NCI-H748 treated with DMSO at 0.1 percent for 48 hours (cell line): ENCODE data around the gene TCF25.
"Not testable (repeated sequence)": the region's sequence is repeated elsewhere in the genome, so short reads cannot be mapped to it uniquely, and the experiment has no call there.

Source experiments
- DNase-seq: peaks from one replicate; lab custom pipeline; 2025; lab: John Stamatoyannopoulos, UW

Gene TCF25

DNA sequence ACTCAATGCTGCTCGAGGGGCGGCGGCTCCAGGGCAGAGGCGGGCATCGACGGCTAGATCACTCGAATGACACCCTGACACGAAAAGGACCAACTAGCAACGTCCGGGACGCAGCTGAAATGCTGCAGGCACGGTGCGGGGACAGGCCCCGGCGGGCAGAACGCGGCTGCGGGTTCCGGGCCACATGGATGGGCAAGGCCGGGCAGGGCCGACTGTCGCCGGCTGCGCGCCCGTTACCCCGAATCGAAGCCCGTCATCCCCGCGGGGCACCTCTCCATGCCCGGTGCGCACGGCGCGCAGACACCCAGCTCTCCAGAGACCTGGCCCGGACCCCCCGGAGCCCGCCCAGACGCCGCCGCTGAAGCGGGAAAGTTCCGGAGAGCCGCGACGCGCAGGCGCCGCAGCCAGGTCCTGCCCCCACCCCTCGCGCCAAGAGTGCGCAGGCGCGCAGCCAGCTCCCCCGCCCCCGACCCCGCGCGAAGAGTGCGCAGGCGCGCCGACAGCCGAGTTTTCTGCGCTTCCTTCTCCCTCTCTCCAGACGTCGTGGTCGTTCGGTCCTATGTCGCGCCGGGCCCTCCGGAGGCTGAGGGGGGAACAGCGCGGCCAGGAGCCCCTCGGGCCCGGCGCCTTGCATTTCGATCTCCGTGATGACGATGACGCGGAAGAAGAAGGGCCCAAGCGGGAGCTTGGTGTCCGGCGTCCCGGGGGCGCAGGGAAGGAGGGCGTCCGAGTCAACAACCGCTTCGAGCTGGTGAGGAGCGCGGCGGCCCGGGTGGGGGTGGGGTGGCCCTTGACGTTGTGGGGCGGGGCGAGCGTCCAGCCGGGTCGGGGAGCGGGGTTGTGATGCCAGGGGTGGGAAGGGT, at the start of gene TCF25:
Gene TCF25 (plus strand): TSS at position 484 of the 863 bp plus-strand sequence. CDS start 76 bp downstream, at position 560.
- peak; percentile 67 for DNase-seq

GRCh38 chr16:89823824-89824148, 49.6 kb upstream of the TCF25 start:
- not testable (repeated sequence) for DNase-seq

GRCh38 chr16:89826531-89827382, 46.6 kb upstream of the TCF25 start:
- no peak for DNase-seq

- no peak for DNase-seq
Observed at GRCh38 chr16:89827383-89828198, 45.8 kb upstream of the TCF25 start.

DNA sequence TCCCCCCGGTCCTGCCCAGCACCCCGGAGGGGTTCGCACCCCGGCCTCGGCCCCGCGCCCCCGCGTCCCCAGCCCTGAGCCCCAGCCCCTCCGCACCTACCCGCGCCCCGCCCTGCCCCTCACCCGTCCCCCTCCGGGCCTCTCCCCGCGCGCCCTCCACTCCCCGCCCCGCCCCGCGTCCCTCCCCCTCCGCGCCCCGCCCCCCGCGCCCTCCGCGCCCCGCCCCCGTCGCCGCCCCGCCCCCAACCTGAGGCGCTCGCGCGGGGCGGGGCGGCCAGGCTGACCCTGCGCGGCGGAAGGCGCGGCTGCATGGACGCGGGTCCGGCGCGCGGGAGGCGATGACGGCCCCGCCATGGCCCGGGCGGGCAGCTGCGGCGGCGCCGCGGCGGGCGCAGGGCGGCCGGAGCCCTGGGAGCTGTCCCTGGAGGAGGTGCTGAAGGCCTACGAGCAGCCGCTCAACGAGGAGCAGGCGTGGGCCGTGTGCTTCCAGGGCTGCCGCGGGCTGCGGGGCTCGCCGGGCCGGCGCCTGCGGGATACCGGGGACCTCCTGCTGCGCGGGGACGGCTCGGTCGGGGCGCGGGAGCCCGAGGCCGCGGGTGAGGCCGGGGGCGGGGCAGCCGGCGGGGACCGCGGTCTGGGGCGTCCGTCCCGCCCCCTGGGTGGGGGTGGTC, 45.1 kb upstream of the TCF25 start, which contains the start of gene SPIRE2:
Gene SPIRE2 (plus strand): TSS at position 277 of the 671 bp plus-strand sequence. CDS start 76 bp downstream, at position 353.
- DNase-seq = no peak

DNA sequence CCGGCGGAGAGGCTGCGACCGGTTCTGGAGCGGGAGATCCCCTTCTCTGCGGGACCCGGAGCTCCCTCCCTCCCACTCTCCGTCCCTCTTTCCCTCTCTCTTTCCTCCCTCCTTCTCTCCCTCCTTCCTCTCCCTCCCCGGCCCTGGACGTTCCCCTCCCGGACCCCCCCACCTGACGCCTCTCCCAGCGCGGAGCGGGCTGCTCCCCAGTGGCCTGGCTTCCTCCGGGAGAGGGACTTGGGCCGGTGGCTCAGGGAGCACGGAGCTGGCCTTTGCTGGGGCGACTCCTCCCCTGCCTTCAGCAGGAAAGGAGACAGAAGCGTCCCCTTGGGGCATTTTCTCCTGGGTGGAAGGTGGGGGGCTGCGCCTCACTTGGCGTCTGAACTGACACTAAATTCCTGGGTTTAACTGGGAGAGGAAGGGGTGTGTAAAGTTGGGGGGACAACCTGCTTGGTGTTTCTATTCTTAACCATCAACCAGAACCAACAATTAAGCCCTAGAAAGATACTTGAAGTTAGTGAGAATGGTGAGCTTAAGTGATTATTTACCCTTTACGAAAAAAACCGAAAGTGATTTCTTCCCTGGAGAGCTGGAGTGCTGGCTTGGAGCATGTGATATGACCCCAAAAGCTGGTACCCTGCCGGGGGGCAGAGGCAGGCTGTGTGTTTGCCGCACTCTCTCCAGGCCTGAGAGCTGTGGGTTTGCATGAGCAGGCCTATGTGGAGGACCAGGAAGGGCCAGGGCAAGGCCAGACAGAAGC, 44.3 kb upstream of the TCF25 start:
- DNase-seq = no peak

DNA sequence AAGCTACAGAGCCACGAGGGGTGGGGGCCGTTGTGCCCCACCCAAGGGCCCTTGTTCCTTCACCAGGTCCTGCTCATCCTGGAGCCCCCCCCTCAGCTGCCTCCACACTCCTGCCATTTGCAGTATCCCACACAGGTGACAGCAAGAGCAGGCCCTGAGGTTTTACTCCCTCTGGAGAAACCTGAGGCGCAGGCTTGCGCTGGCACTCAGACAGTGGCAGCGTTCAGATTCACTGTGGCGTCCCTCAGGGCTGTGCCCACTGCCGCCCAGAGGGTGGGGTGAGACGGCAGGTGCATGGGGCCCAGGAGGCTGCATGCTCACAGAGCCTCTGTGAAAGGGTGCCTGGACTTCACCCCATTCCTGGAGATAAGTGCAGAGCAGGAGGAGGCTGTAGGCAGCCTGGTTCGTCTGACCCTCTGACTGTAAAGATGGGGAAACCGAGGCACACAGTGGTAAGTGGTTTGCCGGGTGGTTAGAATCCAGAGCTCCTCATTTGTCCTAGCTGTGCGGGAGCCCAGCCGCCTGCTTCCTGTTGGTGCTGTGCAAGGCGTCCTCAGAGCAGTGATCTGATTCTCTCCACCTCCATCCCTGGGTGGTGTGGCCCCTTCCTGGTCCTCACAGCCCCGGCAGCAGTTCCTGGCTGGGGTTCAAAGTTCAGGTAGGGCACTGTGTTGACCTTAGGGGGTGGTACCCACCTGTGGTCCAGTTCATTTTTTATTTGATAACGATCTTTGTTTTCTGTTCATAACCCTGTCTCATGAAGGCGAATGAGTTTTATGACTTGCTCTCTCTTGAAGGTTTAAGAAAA, 43.6 kb upstream of the TCF25 start:
- no peak for DNase-seq

DNA sequence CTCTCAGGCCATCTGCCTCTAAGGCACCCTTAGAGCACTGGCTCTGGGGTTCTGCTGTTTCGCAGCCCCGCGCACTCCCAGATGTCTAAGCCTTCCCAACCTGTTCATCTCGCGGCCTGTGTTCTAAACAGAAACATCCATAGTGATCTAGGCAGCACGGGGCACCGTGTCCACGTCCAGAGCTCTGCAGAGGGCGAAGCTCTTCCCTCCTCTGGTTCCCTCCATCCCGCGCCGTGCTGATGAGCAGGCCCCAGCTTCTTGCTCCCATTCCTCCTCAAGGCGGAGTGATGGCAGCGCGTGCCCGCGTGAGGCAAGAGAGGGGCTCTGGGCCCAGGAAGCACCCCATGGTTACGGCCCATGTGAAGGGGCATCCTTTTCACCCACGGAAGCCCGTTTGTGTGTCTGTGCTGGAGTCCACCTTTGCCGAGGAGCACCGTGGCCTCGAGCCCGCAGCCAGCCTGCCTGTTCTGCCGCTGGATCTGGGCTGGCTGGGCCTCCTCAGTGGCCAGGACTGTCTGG, 41.5 kb upstream of the TCF25 start:
- no peak for DNase-seq

- DNase-seq = not testable (repeated sequence)
Observed at GRCh38 chr16:89833664-89834363, 39.6 kb upstream of the TCF25 start.

DNA sequence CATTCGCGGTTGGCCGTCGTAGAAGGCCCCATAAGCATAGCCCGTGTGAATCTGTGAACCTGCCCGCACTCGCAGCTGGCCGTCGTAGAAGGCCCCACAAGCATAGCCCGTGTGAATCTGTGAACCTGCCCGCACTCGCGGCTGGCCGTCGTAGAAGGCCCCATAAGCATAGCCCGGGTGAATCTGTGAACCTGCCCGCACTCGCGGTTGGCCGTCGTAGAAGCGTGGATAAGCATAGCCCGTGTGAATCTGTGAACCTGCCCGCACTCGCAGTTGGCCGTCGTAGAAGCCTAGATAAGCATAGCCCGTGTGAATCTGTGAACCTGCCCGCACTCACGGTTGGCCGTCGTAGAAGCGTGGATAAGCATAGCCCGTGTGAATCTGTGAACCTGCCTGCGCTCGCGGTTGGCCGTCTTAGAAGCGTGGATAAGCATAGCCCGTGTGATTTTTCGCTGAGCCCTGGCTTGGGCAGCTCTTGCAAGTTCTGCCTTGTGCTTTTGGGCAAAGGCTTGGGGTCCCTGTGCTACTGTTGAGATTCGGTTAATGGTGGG, 38.5 kb upstream of the TCF25 start:
- DNase-seq = not testable (repeated sequence)

GRCh38 chr16:89836484-89836883, 36.9 kb upstream of the TCF25 start:
- DNase-seq = not testable (repeated sequence)

DNA sequence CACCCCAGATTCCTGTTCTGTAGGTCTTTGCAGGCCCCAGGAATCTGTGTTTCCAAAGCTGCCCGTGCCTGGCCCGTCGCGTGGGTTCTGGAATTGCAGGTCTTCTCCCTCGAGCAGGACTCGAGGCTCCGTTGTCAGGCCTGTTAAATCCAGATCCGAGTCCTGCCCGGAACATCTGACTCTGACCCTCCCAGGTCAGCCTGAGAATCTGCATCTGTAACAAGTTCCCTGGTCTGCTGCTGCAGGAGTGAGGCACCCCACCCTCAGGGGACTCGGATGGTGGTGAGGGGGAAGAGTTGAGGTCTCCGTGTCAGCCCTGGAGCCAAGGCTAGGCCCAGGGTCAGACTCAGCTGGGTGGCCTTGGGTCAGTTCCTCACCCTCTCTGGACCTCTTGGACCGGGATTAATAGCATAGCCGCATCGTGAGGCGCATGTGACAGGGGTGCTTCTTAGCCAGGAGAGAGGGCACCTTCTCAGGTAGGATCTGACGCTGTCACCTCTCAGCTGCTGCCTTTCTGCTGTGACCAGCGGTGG, 36.3 kb upstream of the TCF25 start:
- no peak for DNase-seq

DNA sequence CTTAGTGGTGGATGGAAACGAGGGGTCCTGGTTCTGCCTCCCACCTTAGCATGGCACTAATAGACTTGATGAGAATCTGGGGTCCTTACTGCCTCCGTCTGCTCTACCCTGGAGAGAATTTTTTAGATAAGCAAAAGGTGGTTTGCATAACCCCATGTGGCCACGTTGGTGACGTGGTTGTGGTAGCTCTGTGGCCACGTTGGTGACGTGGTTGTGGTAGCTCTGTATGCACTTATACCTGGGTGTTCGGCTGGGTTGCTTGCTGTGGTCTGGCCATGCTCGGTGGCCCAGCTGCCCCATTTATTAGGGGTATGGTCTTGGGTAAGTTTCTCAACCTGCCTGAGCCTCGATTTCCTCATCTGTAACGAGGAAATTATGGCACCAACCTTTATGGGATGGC, 32.1 kb upstream of the TCF25 start:
- no peak for DNase-seq

- no peak for DNase-seq
Observed at GRCh38 chr16:89842471-89843408, 30.7 kb upstream of the TCF25 start.

- DNase-seq = no peak
Observed at GRCh38 chr16:89843409-89844350, 29.7 kb upstream of the TCF25 start.

DNA sequence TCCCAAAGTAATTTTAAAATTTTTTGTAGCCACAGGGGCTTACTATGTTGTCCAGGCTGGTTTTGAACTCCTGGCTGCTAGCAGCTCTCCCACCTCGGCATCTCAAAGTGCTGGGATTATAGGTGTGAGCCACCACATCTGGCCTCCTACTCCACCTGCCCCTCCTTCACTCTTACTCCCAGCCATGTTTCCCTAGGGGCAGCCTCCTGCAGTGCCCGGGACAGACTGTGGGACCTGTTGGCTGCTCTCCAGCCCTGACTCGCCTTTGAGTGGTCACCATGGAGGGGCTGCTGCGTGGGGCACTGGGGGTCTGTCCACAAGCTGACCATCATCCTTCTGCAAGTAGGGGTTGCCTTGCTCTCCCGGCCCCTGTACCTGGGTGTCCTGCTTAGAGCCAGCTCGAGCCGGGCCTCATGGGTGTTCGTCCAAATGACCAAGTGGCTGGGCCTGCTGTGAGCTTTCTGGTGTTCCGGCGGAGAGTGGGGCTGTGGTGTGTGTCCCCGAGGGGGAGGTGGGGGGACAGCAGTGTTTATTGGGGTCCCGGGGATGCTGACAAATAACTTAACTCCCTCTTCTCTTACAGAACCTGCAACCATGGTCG, 28.6 kb upstream of the TCF25 start:
- DNase-seq = no peak
